ENCODE results near the gene FLVCR2.

GRCh38 chr14:75662966-75663365 is 84.5 kb downstream of the FLVCR2 start:
- no peak for TF ChIP-seq TAF1 (IDR thresholded peaks at IDR 0.05; ENCODE audit: borderline replicate concordance, insufficient read depth, low read length)
- no peak for TF ChIP-seq POLR2AphosphoS5 (IDR thresholded peaks at IDR 0.05; ENCODE audit: low read depth, low read length)
- no peak for TF ChIP-seq SIN3A (IDR thresholded peaks at IDR 0.05; ENCODE audit: borderline replicate concordance, insufficient read depth, low read length)
- no peak for TF ChIP-seq REST (IDR thresholded peaks at IDR 0.05; ENCODE audit: insufficient read depth in 1 of 2, low read depth in 2 of 2, low read length in 2 of 2)
- TF ChIP-seq FOXP2 (optimal IDR thresholded peaks at IDR 0.05; ENCODE audit: borderline replicate concordance, extremely low read depth, extremely low read length, insufficient read depth), result no peak

Measured in PFSK-1 (cell line).